Measurements from ENCODE around the gene PRKCB.

DNA sequence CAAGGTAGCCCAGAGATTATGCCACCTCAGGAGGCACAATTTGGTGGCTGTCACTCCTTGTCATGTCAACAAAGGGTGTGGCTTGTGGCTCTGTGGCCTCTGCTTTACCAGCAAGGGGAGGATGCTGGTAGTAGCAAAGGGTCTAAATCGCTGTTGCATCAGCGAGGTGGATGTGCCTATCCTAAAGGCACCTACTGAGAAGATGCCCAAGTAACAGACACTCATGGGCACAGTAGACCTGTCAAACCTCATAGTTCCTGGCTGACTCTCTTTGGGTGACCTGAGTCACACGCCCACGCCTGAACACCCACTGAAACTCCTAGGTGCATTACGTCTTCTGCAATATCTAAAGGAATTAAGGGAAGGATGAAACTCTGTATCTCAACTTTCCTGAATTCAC is 139.5 kb downstream of the PRKCB start:
- TF ChIP-seq POLR2AphosphoS5 (IDR thresholded peaks at IDR 0.05) (no peak), POLR2A (IDR thresholded peaks at IDR 0.05) (no peak)
- TF ChIP-seq, protein P1, sequence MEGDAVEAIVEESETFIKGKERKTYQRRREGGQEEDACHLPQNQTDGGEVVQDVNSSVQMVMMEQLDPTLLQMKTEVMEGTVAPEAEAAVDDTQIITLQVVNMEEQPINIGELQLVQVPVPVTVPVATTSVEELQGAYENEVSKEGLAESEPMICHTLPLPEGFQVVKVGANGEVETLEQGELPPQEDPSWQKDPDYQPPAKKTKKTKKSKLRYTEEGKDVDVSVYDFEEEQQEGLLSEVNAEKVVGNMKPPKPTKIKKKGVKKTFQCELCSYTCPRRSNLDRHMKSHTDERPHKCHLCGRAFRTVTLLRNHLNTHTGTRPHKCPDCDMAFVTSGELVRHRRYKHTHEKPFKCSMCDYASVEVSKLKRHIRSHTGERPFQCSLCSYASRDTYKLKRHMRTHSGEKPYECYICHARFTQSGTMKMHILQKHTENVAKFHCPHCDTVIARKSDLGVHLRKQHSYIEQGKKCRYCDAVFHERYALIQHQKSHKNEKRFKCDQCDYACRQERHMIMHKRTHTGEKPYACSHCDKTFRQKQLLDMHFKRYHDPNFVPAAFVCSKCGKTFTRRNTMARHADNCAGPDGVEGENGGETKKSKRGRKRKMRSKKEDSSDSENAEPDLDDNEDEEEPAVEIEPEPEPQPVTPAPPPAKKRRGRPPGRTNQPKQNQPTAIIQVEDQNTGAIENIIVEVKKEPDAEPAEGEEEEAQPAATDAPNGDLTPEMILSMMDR (IDR thresholded peaks at IDR 0.05), result no peak
